COLO668 (cell line): Measurements from ENCODE around the gene PERM1.
"Not testable (repeated sequence)": the region's sequence is repeated elsewhere in the genome, so short reads cannot be mapped to it uniquely, and the experiment has no call there.

ENCODE experiments used
- DNase-seq: peaks from one replicate; lab custom pipeline; 2025; ENCODE audit not compliant: unreplicated experiment; lab: John Stamatoyannopoulos, UW

The PERM1 gene

GRCh38 chr1:950881-951280 is 31.0 kb downstream of the PERM1 start:
- no peak for DNase-seq

DNA sequence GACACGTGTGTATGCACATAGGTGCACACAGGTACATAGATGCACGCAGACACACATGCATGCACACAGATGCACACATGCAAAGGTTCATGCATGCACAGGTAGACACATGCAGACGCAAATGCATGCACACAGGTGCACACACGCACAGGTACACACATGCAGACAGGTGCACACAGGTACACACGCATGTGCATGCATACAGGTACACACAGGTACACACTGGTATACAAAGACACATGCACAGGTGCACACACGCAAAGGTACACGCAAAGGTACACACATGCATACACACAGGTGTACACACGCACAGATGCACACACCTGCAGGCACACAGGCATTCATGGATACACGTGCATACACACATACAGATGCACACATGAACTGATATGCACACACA is 31.6 kb downstream of the PERM1 start:
- no peak for DNase-seq

DNA sequence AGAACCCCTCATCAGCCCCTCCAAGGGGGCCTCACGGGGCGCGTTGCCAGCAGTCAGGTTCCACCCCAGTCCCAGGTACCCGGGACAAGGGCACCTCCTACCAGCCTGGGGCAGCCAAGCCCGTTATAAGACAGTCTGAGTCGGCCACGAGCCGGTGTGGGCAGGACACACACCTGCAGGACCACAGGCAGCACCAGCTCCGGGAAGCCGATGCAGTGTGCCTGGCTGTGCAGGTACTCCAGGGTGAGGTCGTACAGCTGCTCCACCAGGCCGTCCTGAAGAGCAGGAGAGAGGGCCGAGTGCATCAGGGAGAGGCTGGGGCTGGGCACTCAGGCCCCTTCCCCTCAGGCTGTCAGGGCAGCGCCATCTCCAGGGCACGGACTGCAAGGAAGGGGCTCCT is 33.9 kb downstream of the PERM1 start:
- no peak for DNase-seq

- not testable (repeated sequence) for DNase-seq
These were observed 35.1 kb downstream of the PERM1 start for GRCh38 chr1:946811-947210.

DNA sequence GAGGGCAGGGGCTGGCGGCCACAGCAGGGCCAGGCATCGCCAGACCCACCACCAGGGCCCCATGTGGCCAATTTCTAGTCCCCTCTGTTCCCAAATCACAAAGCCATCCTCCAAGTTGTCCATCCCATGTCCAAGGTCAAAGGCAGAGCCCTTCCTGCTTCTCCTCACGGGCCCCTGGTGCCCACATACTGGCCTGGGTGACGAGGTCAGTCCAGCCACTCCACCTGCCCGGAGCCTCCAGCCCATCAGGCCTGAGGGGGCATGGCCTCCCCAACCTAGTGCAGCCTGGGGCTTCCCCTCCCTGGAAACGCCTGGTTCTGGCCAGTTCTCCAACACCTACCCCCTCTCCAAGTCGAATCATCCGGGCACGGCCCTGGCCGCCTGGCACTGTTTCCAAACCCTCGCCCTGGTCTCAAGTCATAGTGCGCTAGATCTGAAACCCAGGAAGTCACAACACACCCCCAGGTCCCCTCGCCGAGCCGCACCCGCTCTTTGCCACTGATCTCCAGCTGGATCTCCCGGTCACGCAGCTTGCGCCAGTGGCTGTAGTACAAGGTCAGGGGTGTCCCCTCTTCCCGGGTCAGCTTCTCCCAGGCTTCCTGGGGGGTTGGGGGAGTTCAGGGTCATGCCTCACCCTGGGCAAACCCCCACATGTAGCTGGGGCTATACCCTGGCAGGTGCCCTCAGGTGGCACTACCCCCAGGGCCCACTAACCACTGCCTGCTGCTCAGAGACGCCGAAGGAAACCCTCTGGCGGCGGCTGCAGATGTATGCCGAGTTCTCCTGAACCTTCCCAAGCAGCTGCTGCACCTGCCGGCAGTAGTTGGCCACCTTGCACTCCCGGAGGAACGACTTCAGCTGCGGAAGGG is 36.0 kb downstream of the PERM1 start:
- DNase-seq = no peak

DNA sequence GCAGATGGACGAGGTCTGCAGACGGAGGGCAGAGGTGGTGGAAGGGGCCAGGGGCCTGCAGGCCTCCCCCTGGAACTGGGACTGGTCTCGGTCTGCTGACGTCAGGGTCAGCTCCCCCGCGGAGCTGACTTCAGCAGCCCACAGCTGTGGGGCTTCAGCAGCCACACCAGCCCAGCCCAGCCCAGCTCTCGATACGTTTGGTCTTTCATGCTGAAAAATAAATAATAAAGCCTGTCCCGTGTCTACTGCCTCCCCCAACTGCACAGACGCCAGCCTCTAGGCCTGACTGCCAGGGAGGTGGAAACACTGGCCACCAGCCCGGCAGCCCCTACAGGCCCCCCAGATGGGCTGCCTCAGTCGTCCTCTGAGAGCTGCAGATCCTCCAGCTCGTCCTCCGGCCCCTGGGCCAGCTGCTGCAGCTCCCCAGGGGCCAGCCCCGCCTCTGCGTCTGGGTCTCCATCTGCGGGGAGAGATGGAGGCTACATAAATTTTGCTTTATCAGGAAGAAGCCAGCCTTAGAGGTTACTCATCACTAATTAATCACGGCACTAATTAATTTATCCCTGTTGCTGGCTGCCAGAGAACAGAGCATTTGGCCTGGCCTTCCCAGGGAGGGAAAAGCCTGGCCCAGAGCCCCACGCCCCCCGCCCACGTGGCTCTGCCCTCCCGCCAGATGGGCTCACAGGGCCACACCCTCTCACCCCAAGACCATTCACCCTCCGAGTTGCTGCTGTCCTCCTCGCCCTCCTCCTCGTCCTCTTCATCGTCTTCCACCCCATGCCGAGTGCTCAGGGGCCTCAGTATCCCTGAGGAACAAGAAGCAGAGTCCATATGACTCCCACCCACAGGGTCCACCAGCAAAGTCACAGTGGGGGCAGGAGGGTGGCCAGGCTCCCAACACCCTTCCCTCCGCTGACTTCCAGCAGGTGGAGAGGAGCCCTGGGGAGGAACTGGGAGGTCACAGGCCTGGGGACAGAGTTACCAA is 37.3 kb downstream of the PERM1 start:
- DNase-seq = no peak

DNA sequence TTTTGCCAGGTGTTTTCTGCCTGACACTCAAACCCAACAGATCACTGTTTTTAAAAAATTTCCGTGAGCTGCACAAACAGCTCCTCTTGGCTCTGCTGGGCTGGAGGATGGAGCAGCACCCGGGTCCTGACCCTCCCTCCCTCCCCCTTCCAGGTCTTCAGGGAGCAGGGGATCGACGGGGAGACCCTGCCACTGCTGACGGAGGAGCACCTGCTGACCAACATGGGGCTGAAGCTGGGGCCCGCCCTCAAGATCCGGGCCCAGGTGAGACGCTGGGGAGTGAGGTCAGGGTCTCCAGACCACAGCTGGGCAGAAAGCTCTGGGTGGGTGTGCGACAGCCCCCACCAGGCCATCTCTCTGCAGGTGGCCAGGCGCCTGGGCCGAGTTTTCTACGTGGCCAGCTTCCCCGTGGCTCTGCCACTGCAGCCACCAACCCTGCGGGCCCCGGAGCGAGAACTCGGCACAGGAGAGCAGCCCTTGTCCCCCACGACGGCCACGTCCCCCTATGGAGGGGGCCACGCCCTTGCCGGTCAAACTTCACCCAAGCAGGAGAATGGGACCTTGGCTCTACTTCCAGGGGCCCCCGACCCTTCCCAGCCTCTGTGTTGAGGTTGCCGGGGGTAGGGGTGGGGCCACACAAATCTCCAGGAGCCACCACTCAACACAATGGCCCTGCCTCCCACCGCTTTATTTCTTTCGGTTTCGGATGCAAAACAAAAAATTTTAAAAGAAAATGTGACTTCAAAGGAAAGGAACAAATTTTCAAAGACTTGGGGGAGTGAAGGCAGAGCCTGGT is 38.1 kb downstream of the PERM1 start:
- no peak for DNase-seq

- DNase-seq = no peak
These were observed 38.9 kb downstream of the PERM1 start for GRCh38 chr1:942864-943533.

DNA sequence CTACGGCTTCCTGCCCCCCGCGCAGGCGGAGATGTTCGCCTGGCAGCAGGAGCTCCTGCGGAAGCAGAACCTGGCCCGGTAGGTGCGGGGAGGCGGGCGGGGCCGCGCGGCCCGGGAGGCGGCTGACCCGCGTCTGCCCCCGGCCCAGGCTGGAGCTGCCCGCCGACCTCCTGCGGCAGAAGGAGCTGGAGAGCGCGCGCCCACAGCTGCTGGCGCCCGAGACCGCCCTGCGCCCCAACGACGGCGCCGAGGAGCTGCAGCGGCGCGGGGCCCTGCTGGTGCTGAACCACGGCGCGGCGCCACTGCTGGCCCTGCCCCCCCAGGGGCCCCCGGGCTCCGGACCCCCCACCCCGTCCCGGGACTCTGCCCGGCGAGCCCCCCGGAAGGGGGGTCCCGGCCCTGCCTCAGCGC is 39.5 kb downstream of the PERM1 start:
- peak; percentile 59 for DNase-seq

DNA sequence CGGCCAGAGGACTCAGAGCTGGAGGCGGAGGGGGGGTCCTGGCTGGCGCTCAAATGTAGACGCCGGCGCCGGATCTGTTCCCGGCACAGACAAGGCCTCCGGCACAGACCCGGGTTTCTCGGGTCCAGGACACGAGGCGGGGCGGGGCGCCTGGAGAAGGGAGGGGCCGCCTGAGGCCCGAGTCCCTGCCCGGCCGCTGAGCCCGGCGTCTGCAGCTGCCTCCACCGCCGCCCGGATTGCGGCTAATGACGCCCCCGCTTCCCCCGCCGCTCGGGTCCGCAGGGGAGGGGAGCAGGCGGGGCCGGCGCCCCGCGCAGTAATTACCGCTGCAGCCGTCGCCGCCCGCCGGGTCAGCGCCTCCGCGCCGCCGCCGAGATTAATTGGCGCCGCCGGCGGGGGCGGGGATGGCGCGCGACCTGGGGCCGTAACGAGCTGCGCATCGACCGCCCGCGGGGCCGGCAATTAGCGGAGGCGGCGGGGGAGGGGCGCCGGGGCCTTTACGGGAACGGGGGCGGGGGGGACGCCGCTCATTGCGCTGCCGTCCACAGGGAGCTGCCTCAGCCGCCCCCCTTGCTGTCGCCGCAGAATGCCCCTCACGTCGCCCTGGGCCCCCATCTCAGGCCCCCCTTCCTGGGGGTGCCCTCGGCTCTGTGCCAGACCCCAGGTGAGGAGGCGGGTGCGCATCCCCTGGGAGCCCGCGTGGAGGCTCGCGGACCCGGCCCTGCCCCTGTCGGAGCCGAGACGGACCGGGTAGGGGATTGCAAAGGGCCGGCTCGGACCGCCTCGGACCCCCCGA is 40.1 kb downstream of the PERM1 start:
- DNase-seq = peak; percentile 96

DNA sequence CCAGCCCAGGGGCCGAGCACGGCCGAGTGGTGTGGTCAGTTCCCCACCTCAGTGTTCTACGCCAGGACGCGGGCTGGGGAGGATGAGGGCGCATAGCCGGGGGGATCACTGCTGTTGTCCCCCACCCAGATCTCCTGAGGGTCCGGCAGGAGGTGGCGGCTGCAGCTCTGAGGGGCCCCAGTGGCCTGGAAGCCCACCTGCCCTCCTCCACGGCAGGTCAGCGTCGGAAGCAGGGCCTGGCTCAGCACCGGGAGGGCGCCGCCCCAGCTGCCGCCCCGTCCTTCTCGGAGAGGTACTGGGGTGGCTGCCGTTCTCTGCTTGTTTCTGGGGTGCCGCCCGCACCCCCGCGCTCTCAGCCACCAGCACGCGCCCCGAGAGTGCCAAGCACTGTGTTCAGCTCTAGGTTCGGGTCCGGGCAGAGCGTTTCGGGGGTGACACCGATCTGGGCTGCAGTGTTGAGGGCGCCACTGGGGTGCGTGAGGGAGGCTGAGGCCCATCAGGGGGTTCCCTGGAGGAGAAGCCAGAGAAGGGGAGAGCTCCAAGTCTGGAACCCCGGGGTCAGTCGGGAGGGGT is 40.8 kb downstream of the PERM1 start:
- DNase-seq = no peak

GRCh38 chr1:940107-941014 is 41.5 kb downstream of the PERM1 start:
- DNase-seq = peak; percentile 78

DNA sequence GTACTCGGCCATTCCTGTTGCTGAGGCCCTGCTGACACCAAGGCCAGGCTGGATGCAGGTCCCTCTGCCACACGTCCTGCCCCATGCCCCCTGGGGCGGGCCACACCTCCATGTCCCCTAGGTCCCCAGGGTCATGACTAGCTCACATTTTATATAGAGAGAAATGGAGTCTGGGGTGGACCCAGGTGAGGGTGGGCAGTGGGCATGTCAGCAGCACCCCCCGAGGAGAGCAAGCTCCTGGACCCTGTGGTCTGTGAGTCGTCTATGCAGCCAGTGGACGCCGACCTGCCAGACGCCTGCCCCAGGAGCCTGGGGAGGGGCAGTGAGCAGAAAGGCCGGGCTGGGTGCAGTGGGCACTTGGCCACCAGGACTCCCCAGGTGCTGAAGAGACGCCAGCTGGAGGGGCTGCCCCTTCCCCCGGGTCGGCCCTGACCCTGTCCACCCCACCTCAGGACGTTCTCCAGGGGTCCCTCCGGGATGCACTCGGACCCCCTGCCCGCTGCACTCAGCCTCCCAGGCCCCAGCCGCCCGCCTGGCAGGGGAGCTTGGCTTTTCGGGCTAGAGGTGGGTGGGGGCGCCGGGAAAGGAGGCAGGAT is 42.3 kb downstream of the PERM1 start:
- DNase-seq = no peak

- peak; percentile 46 for DNase-seq
These were observed 43.0 kb downstream of the PERM1 start for GRCh38 chr1:938711-939489.

- DNase-seq = peak; percentile 70
These were observed 43.7 kb downstream of the PERM1 start for GRCh38 chr1:938088-938683.

DNA sequence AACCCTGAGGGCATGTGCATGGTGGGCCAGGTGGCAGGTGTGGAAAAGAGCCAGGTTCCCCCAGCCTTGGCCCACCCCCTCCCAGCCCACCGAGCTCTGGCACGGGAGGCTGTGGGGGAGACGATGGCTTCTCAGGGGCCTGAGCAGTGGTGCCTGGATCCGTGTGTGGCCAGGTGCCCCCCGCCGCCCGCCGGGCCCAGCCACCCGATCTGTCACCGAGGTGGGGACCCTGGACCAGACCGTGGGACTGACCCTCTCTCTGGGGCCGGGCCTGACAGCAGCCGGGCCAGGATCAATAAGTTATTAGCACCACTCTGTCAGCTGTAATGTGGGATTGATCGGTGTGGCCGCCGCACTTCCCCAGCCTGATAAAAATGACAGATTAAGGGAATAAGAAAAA is 44.4 kb downstream of the PERM1 start:
- no peak for DNase-seq
